Erythroblast (primary cell): Measurements from ENCODE around the gene TGFA.

Experiments used
- GATA1 ChIP-seq: IDR thresholded peaks from 2 replicates; pipeline ENCODE4 v1.6.1; 2011; ENCODE audit warnings: low read depth, mild to moderate bottlenecking, control low read depth, low read length, moderate library complexity
- POLR2A ChIP-seq: IDR thresholded peaks from 2 replicates; pipeline ENCODE4 v1.6.1; 2011; ENCODE audit warnings: mild to moderate bottlenecking, low read length

DNA sequence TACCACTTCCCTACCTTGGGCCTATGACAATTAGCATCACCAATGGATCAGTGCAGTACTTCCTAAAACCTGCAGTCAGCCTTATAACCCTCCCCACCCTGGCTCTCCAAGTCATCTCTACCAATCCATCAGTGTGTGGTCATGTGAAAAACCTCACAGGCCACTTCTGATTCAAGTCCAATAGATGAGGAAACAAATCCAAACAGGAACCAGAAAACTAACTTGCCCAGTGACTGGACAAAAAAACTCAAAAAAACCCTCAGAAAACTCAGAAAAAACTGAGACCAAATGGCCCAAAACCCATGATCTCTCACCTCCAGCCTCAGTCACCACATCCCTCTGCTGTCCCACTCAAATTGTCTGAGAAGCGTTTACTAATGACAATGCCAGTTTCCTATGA is 43.3 kb downstream of the TGFA start:
- TF ChIP-seq POLR2A (no peak), GATA1 (no peak)
